ENCODE results near the gene MALSU1.
"Not testable (repeated sequence)": the region's sequence is repeated elsewhere in the genome, so short reads cannot be mapped to it uniquely, and the experiment has no call there.

Gene MALSU1

GRCh38 chr7:23298141-23298881 lies 828 bp upstream of the MALSU1 start:
- H3K9me3 ChIP-seq (ENCODE audit: insufficient read depth, low read length), result no peaks in the 10 kb centered on the region
- peaks cover 8% of the 10 kb centered on the region for H3K36me3 ChIP-seq (replicated peaks; ENCODE audit: low read depth, low read length)
- peak overlapping the region; percentile 95 for H3K4me3 ChIP-seq (ENCODE audit: low read length)
- peak overlapping the region; percentile 69 for H3K9ac ChIP-seq (ENCODE audit: low read length)
- H3K4me1 ChIP-seq (ENCODE audit: low read length), result peaks cover 11% of the 10 kb centered on the region; the same call in 1 of the 2 replicates
- no peaks in the 10 kb centered on the region for H3K27me3 ChIP-seq (ENCODE audit: low read depth, low read length)
- no peaks in the 10 kb centered on the region; the same call in 1 of the 2 replicates for H4K20me1 ChIP-seq (ENCODE audit: insufficient read depth, low read length)
- H3K27ac ChIP-seq (ENCODE audit: low read length), result peak overlapping the region; percentile 50
- peak overlapping the region; percentile 77 for H2AFZ ChIP-seq (ENCODE audit: low read depth, low read length)
- H3K79me2 ChIP-seq (ENCODE audit: low read length), result peaks cover 37% of the 10 kb centered on the region
- H3K4me2 ChIP-seq (ENCODE audit: low read length), result peak overlapping the region; percentile 92
- TF ChIP-seq CTCF (IDR thresholded peaks at IDR 0.05; ENCODE audit: low read depth, low read length) (no peak), EZH2phosphoT487 (IDR thresholded peaks at IDR 0.05; ENCODE audit: low read depth) (no peak)

- H3K9ac ChIP-seq (ENCODE audit: low read length), result peak overlapping the region; percentile 85
- no peak overlapping the region for H3K27ac ChIP-seq (ENCODE audit: low read length)
- H3K9me3 ChIP-seq (ENCODE audit: insufficient read depth, low read length), result no peaks in the 10 kb centered on the region
- peaks cover 11% of the 10 kb centered on the region; the same call in 1 of the 2 replicates for H3K4me1 ChIP-seq (ENCODE audit: low read length)
- H3K4me2 ChIP-seq (ENCODE audit: low read length), result peak overlapping the region; percentile 82
- H3K27me3 ChIP-seq (ENCODE audit: low read depth, low read length), result no peaks in the 10 kb centered on the region
- H3K36me3 ChIP-seq (replicated peaks; ENCODE audit: low read depth, low read length), result peaks cover 11% of the 10 kb centered on the region
- H3K4me3 ChIP-seq (ENCODE audit: low read length), result peak overlapping the region; percentile 95
- peaks cover 51% of the 10 kb centered on the region for H3K79me2 ChIP-seq (ENCODE audit: low read length)
- H2AFZ ChIP-seq (ENCODE audit: low read depth, low read length), result no peak overlapping the region
- TF ChIP-seq EZH2phosphoT487 (IDR thresholded peaks at IDR 0.05; ENCODE audit: low read depth) (no peak), CTCF (IDR thresholded peaks at IDR 0.05; ENCODE audit: low read depth, low read length) (no peak)
- H4K20me1 ChIP-seq (ENCODE audit: insufficient read depth, low read length), result no peaks in the 10 kb centered on the region; the same call in 1 of the 2 replicates
These were observed 696 bp downstream of the MALSU1 start for GRCh38 chr7:23299770-23300300.

GRCh38 chr7:23306936-23307521 lies 7.9 kb downstream of the MALSU1 start:
- Histone ChIP-seq H3K36me3 (replicated peaks; ENCODE audit: low read depth, low read length) (peaks cover 42% of the 10 kb centered on the region), H3K9me3 (ENCODE audit: insufficient read depth, low read length) (no peaks in the 10 kb centered on the region), H4K20me1 (ENCODE audit: insufficient read depth, low read length) (peaks cover 10% of the 10 kb centered on the region; the same call in 1 of the 2 replicates), H3K79me2 (ENCODE audit: low read length) (peaks cover 69% of the 10 kb centered on the region), H3K27ac (ENCODE audit: low read length) (no peak overlapping the region), H3K4me3 (ENCODE audit: low read length) (no peak overlapping the region), H3K4me2 (ENCODE audit: low read length) (no peak overlapping the region), H3K9ac (ENCODE audit: low read length) (no peak overlapping the region), H3K4me1 (ENCODE audit: low read length) (peaks cover 14% of the 10 kb centered on the region), H3K27me3 (ENCODE audit: low read depth, low read length) (no peaks in the 10 kb centered on the region), H2AFZ (ENCODE audit: low read depth, low read length) (no peak overlapping the region)
- TF ChIP-seq CTCF (IDR thresholded peaks at IDR 0.05; ENCODE audit: low read depth, low read length) (no peak), EZH2phosphoT487 (IDR thresholded peaks at IDR 0.05; ENCODE audit: low read depth) (no peak)

- Histone ChIP-seq H3K36me3 (replicated peaks; ENCODE audit: low read depth, low read length) (peaks cover 48% of the 10 kb centered on the region), H3K79me2 (ENCODE audit: low read length) (peaks cover 52% of the 10 kb centered on the region), H3K27me3 (ENCODE audit: low read depth, low read length) (no peaks in the 10 kb centered on the region), H4K20me1 (ENCODE audit: insufficient read depth, low read length) (peaks cover 10% of the 10 kb centered on the region; the same call in 1 of the 2 replicates), H3K9me3 (ENCODE audit: insufficient read depth, low read length) (no peaks in the 10 kb centered on the region), H2AFZ (ENCODE audit: low read depth, low read length) (no peak overlapping the region), H3K9ac (ENCODE audit: low read length) (no peak overlapping the region), H3K27ac (ENCODE audit: low read length) (no peak overlapping the region), H3K4me2 (ENCODE audit: low read length) (no peak overlapping the region), H3K4me3 (ENCODE audit: low read length) (no peak overlapping the region), H3K4me1 (ENCODE audit: low read length) (peaks cover 14% of the 10 kb centered on the region)
- no peak for TF ChIP-seq CTCF (IDR thresholded peaks at IDR 0.05; ENCODE audit: low read depth, low read length)
- no peak for TF ChIP-seq EZH2phosphoT487 (IDR thresholded peaks at IDR 0.05; ENCODE audit: low read depth)
These were observed 9.6 kb downstream of the MALSU1 start for GRCh38 chr7:23308754-23309153.

- not testable (repeated sequence) for H3K9ac ChIP-seq (ENCODE audit: low read length); H3K27ac ChIP-seq (ENCODE audit: low read length); H3K9me3 ChIP-seq (ENCODE audit: insufficient read depth, low read length); H3K27me3 ChIP-seq (ENCODE audit: low read depth, low read length); H4K20me1 ChIP-seq (ENCODE audit: insufficient read depth, low read length); H3K4me3 ChIP-seq (ENCODE audit: low read length); H2AFZ ChIP-seq (ENCODE audit: low read depth, low read length); H3K4me1 ChIP-seq (ENCODE audit: low read length); H3K4me2 ChIP-seq (ENCODE audit: low read length)
- Histone ChIP-seq H3K79me2 (ENCODE audit: low read length) (peaks cover 19% of the 10 kb centered on the region), H3K36me3 (replicated peaks; ENCODE audit: low read depth, low read length) (peaks cover 47% of the 10 kb centered on the region)
These were observed 13.0 kb downstream of the MALSU1 start for GRCh38 chr7:23312141-23312540.

Measured in OCI-LY3 (cell line).